IMR-90 (cell line): ENCODE measurements around the gene EAF1. TPM values are rescaled to one million over a fixed set of nuclear protein-coding genes. Genes with fewer than 3 reads are reported as not detected.
A peak's percentile ranks its signal among the peaks of the same experiment; 100 is the strongest.

Experiments used
- ATAC-seq: fragments of 200-7000 bp; cut with Tn5 transposase; 2 replicates; pipeline ENCODE4 v1.9.1; 2020; ENCODE audit warnings: low read depth, mild to moderate bottlenecking, moderate library complexity
- BruUV-seq: library from RNA; stranded (reverse); fragments of 400-500 nt; replicated peaks from 2 replicates; lab custom pipeline; 2021; lab: Mats Ljungman, UMichigan
- CTCF ChIA-PET: fragments of 300-600 bp; formaldehyde crosslinking; extraction: SDS; loops from one replicate; lab custom pipeline; 2021; ENCODE audit warnings: antibody characterized with exemption; lab: Yijun Ruan, JAX
- POLR2A ChIA-PET: fragments of 300-600 bp; sonication (Branson Sonifier 250); formaldehyde crosslinking; loops from one replicate; lab custom pipeline; 2022; ENCODE audit warnings: antibody characterized with exemption; ENCODE audit not compliant: unreplicated experiment; lab: Charles Lee
- DNase-seq: peaks from one replicate; pipeline ENCODE4 v3.0.0; 2013
- H2AFZ ChIP-seq: replicated peaks from 2 replicates; pipeline ENCODE3; 2013; ENCODE audit warnings: low read length, mild to moderate bottlenecking; ENCODE audit not compliant: poor library complexity
- H2AK5ac ChIP-seq: 2 replicates; pipeline ENCODE4 v1.6.1; 2013; ENCODE audit warnings: low read depth, low read length, inconsistent platforms
- H2AK9ac ChIP-seq: replicated peaks from 2 replicates; pipeline ENCODE3; 2013; ENCODE audit warnings: mild to moderate bottlenecking, low read depth, low read length, moderate library complexity; ENCODE audit not compliant: poor library complexity
- H2BK120ac ChIP-seq: 2 replicates; pipeline ENCODE4 v1.6.1; 2013; ENCODE audit warnings: low read depth, low read length, inconsistent platforms
- H2BK15ac ChIP-seq: 3 replicates; pipeline ENCODE4 v1.6.1; 2013; ENCODE audit warnings: low read depth, low read length, inconsistent platforms
- H2BK20ac ChIP-seq: 2 replicates; pipeline ENCODE4 v1.6.1; 2013; ENCODE audit warnings: low read depth, mild to moderate bottlenecking, inconsistent platforms, low read length, moderate library complexity
- H2BK5ac ChIP-seq: 2 replicates; pipeline ENCODE4 v1.6.1; 2013; ENCODE audit warnings: mild to moderate bottlenecking, low read depth, low read length, inconsistent platforms; ENCODE audit not compliant: poor library complexity, severe bottlenecking
- H3K14ac ChIP-seq: replicated peaks from 2 replicates; pipeline ENCODE4 v1.6.1; 2013; ENCODE audit warnings: low read depth, low read length, inconsistent platforms
- H3K18ac ChIP-seq: 2 replicates; pipeline ENCODE4 v1.6.1; 2013; ENCODE audit warnings: low read depth, low read length, control low read depth
- H3K23ac ChIP-seq: 2 replicates; pipeline ENCODE4 v1.6.1; 2013; ENCODE audit warnings: low read depth, low read length, inconsistent platforms
- H3K27ac ChIP-seq: 2 replicates; pipeline ENCODE4 v1.5.1; 2013; ENCODE audit warnings: mild to moderate bottlenecking, control low read depth, low read length; ENCODE audit not compliant: insufficient read depth
- H3K27me3 ChIP-seq: 2 replicates; pipeline ENCODE4 v1.6.1; 2013; ENCODE audit warnings: low read length; ENCODE audit not compliant: control insufficient read depth, insufficient read depth
- H3K36me3 ChIP-seq: 2 replicates; pipeline ENCODE4 v1.6.1; 2013; ENCODE audit warnings: low read length, mixed read lengths; ENCODE audit not compliant: control insufficient read depth, insufficient read depth
- H3K4ac ChIP-seq: 2 replicates; pipeline ENCODE4 v1.6.1; 2013; ENCODE audit warnings: low read depth, low read length, inconsistent platforms
- H3K4me1 ChIP-seq: 2 replicates; pipeline ENCODE4 v1.6.1; 2013; ENCODE audit warnings: low read length, mixed read lengths; ENCODE audit not compliant: control insufficient read depth, insufficient read depth
- H3K4me2 ChIP-seq: 2 replicates; pipeline ENCODE4 v1.6.1; 2013; ENCODE audit warnings: low read depth, mild to moderate bottlenecking, control low read depth, low read length, moderate library complexity
- H3K4me3 ChIP-seq: 2 replicates; pipeline ENCODE4 v1.5.1; 2013; ENCODE audit warnings: low read depth, mild to moderate bottlenecking, control low read depth, low read length, moderate library complexity; ENCODE audit not compliant: insufficient read depth
- H3K56ac ChIP-seq: 2 replicates; pipeline ENCODE4 v1.6.1; 2013; ENCODE audit warnings: low read length, inconsistent platforms; ENCODE audit not compliant: insufficient read depth; ENCODE audit errors: extremely low read depth
- H3K79me1 ChIP-seq, 2 experiments: 2 replicates each; pipeline ENCODE4 v1.6.1; 2013; ENCODE audit warnings: low read length in 2 of 2, inconsistent platforms in 1 of 2, low read depth in 1 of 2
- H3K9ac ChIP-seq: 2 replicates; pipeline ENCODE4 v1.6.1; 2013; ENCODE audit warnings: low read depth, low read length, control low read depth
- H3K9me1 ChIP-seq: 2 replicates; pipeline ENCODE4 v1.6.1; 2013; ENCODE audit warnings: low read length, inconsistent platforms; ENCODE audit not compliant: insufficient read depth
- H3K9me3 ChIP-seq: 2 replicates; pipeline ENCODE4 v1.6.1; 2013; ENCODE audit warnings: low read length; ENCODE audit not compliant: control insufficient read depth, insufficient read depth
- H4K20me1 ChIP-seq: 2 replicates; pipeline ENCODE4 v1.6.1; 2013; ENCODE audit warnings: low read length, inconsistent platforms; ENCODE audit not compliant: insufficient read depth
- H4K5ac ChIP-seq: 2 replicates; pipeline ENCODE4 v1.6.1; 2013; ENCODE audit warnings: mild to moderate bottlenecking, low read depth, low read length, control low read depth
- H4K8ac ChIP-seq, 2 experiments: 2 replicates each; pipeline ENCODE4 v1.6.1; 2013; ENCODE audit warnings: low read depth in 2 of 2, low read length in 2 of 2, control low read depth in 1 of 2, inconsistent platforms in 1 of 2
- H4K91ac ChIP-seq: 2 replicates; pipeline ENCODE4 v1.6.1; 2013; ENCODE audit warnings: low read depth, low read length, inconsistent platforms; ENCODE audit not compliant: insufficient read depth
- BHLHE40 ChIP-seq: fragments of 150-350 bp; IDR thresholded peaks from 2 replicates; pipeline ENCODE4 v1.6.1; 2016; ENCODE audit warnings: mild to moderate bottlenecking, low read depth, low read length
- CHD1 ChIP-seq: IDR thresholded peaks from 2 replicates; pipeline ENCODE4 v1.6.1; 2012; ENCODE audit warnings: low read depth, low read length, improper control_type of control experiment
- ELK1 ChIP-seq: fragments of 150-350 bp; IDR thresholded peaks from 2 replicates; pipeline ENCODE4 v1.6.1; 2016; ENCODE audit warnings: low read depth, mild to moderate bottlenecking, low read length, moderate library complexity, borderline replicate concordance
- FOS ChIP-seq: fragments of 150-350 bp; IDR thresholded peaks from 2 replicates; pipeline ENCODE4 v1.6.1; 2016; ENCODE audit warnings: low read depth, low read length
- MAFK ChIP-seq: IDR thresholded peaks from 2 replicates; pipeline ENCODE4 v1.6.1; 2012; ENCODE audit warnings: low read depth, low read length, improper control_type of control experiment
- MAZ ChIP-seq: IDR thresholded peaks from 2 replicates; pipeline ENCODE4 v1.6.1; 2012; ENCODE audit warnings: low read depth, mild to moderate bottlenecking, low read length, improper control_type of control experiment, moderate library complexity, borderline replicate concordance
- MXI1 ChIP-seq: IDR thresholded peaks from 2 replicates; pipeline ENCODE4 v1.6.1; 2012; ENCODE audit warnings: low read depth, mild to moderate bottlenecking, low read length, moderate library complexity, borderline replicate concordance
- NFE2L2 ChIP-seq: fragments of 150-350 bp; IDR thresholded peaks from 2 replicates; pipeline ENCODE4 v1.6.1; 2016; ENCODE audit warnings: low read depth, mild to moderate bottlenecking, low read length
- POLR2A ChIP-seq: IDR thresholded peaks from 2 replicates; pipeline ENCODE4 v1.6.1; 2012; ENCODE audit warnings: mild to moderate bottlenecking, low read depth, low read length
- RCOR1 ChIP-seq: IDR thresholded peaks from 2 replicates; pipeline ENCODE4 v1.6.1; 2012; ENCODE audit warnings: mild to moderate bottlenecking, low read length, improper control_type of control experiment; ENCODE audit not compliant: insufficient replicate concordance
- SMC3 ChIP-seq: fragments of 150-350 bp; IDR thresholded peaks from 2 replicates; pipeline ENCODE4 v1.6.1; 2016; ENCODE audit warnings: low read depth, mild to moderate bottlenecking, antibody characterized with exemption, low read length, moderate library complexity
- WGBS, 2 experiments: methylation state at CpG; one replicate each; pipeline versions ENCODE4 v1.1.5 to v1.1.7; 2013; ENCODE audit warnings: missing lambda C conversion rate in 2 of 2; ENCODE audit not compliant: insufficient read length in 1 of 2; ENCODE audit errors: extremely low coverage in 2 of 2; 5-methylcytosine and 5-hydroxymethylcytosine counted together
- dilution Hi-C: fragments of 300-500 bp; cut with HindIII; formaldehyde crosslinking; loops from one replicate; pipeline ENCODE4 v1.14.3; 2018; ENCODE audit warnings: low sequenced_read_pairs; ENCODE audit not compliant: unreplicated experiment
- in situ Hi-C: fragments of 300-500 bp; cut with MboI; formaldehyde crosslinking; loops from 3 replicates; pipeline ENCODE4 v1.14.3; 2019; ENCODE audit warnings: low sequenced_read_pairs, inconsistent platforms, mixed read lengths
- intact Hi-C: fragments of 100-400 bp; cut with micrococcal nuclease; formaldehyde crosslinking; loops from 2 replicates; pipeline ENCODE4 v1.10.0; 2022
- polyA plus RNA-seq, 3 experiments: library from polyadenylated mRNA; depleted of rRNA; stranded (reverse); fragments of >200 nt; gene quantifications; 2 replicates each; pipeline ENCODE4 v1.2.3, GENCODE V29; 2012; ENCODE audit warnings: low replicate concordance in 1 of 3
- total RNA-seq: library from RNA; depleted of rRNA; stranded (reverse); fragments of >200 nt; gene quantifications from 2 replicates; pipeline ENCODE4 v1.2.3, GENCODE V29; 2012
- TF ChIP-seq, protein P1 (sequence below): conservative IDR thresholded peaks from 2 replicates; pipeline ENCODE4 v1.5.1; 2012; ENCODE audit warnings: mild to moderate bottlenecking, low read depth, low read length, improper control_type of control experiment
- TF ChIP-seq, protein P2 (sequence below): fragments of 150-350 bp; IDR thresholded peaks from 2 replicates; pipeline ENCODE4 v1.6.1; 2017; ENCODE audit warnings: mild to moderate bottlenecking, antibody characterized with exemption, low read length, low read depth

The EAF1 gene
- total and polyA plus RNA-seq, 2 of the 4 experiments (the other 2 are of a cell fraction), result 7.0 to 21.3 TPM

DNA sequence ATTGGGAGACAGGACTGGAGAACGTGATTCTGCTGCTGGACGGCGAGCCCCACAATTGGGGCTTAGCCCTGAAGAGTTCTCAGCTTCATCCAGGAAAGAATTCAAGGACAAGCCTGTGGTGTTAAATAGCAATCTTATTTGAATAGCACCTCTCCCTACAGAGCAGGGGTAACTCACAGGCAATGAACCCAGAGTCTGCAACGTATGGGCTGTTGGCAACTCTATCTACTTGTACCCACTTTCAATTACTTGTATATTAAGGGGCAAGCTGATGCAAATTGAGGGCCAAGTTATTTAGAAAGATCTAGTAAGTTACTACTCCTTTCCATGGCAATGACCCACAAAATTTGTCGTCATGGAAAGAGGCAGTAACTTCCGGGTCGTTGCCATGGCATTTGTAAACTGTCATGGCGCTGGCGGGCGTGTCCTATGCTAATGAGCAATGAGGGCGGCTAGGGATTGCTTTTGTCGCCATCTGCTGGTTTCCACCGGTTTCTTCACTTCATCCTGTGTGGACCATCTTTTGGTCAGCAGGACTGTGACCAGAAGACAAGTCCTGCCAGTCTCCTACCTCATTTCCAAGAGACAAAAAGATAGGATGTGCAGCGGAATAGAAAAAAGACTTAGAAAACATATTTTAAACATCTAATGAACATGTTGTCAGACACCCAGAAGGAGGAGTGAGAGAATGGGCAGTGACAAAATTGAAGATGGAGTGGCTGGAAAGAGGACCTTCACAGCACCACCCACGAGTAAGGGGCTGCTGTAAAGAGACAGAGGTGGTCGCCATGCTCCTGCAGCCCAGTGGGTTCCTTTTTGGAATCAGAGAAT lies 49.2 kb upstream of the EAF1 start:
- Histone ChIP-seq H3K27ac (no peak overlapping the region), H3K56ac (no peak overlapping the region), H3K4ac (peak overlapping the region; percentile 12; the same call in 1 of the 2 replicates), H2BK120ac (no peak overlapping the region), H3K23ac (no peak overlapping the region), H4K8ac (peak overlapping the region; percentile 84 to 99), H4K20me1 (no peaks in the 10 kb centered on the region), H2AFZ (peak overlapping the region; percentile 91), H4K5ac (peak overlapping the region; percentile 77), H3K9me1 (no peaks in the 10 kb centered on the region), H3K9me3 (no peaks in the 10 kb centered on the region), H2AK5ac (no peak overlapping the region), H2BK5ac (no peak overlapping the region), H2BK20ac (no peak overlapping the region), H3K4me3 (no peak overlapping the region), H3K4me1 (no peaks in the 10 kb centered on the region), H3K18ac (no peak overlapping the region), H3K9ac (no peak overlapping the region), H3K14ac (peak overlapping the region; percentile 62), H2BK15ac (no peak overlapping the region), H3K27me3 (no peaks in the 10 kb centered on the region), H2AK9ac (no peak overlapping the region), H4K91ac (0 out of 2 replicates have a peak overlapping the region, but pooled peaks have one; percentile 18), H3K4me2 (peak overlapping the region; percentile 44; the same call in 1 of the 2 replicates), H3K36me3 (no peaks in the 10 kb centered on the region), H3K79me1 (no peaks in the 10 kb centered on the region)
- ChIA-PET POLR2A (no interaction called here), CTCF (interaction anchor here (1.0 to 1.9 kb wide), 2 partner anchors 110 to 113 kb away, joined by 3 to 11 read pairs; no protein-coding TSS in a partner anchor)
- dilution Hi-C loops, result no loop called here
- DNase-seq (peak; percentile 93), ATAC-seq (peak; percentile 100)
- WGBS, 2 experiments, result no CpG with 5 or more reads among the region's 16 CpGs
- in situ Hi-C loops, result loop anchor here (25.0 kb wide), 1 partner anchor 266 kb away; no protein-coding TSS in a partner anchor
- BruUV-seq, result no TSS peak
- intact Hi-C loops, result loop anchor here (1.0 to 2.0 kb wide), 2 partner anchors 45 to 110 kb away; partner anchors contain the start of gene SH3BP5
- no peak for TF ChIP-seq NFE2L2
- TF ChIP-seq CHD1, result no peak
- no peak for TF ChIP-seq BHLHE40
- TF ChIP-seq RCOR1, result no peak
- no peak for TF ChIP-seq ELK1
- peak; percentile 98 for TF ChIP-seq SMC3
- TF ChIP-seq MXI1, result peak; percentile 88; the same call in 1 of the 2 replicates
- peak; percentile 21; the same call in 1 of the 2 replicates for TF ChIP-seq MAZ
- no peak for TF ChIP-seq MAFK
- no peak for TF ChIP-seq FOS
- TF ChIP-seq, protein P1, sequence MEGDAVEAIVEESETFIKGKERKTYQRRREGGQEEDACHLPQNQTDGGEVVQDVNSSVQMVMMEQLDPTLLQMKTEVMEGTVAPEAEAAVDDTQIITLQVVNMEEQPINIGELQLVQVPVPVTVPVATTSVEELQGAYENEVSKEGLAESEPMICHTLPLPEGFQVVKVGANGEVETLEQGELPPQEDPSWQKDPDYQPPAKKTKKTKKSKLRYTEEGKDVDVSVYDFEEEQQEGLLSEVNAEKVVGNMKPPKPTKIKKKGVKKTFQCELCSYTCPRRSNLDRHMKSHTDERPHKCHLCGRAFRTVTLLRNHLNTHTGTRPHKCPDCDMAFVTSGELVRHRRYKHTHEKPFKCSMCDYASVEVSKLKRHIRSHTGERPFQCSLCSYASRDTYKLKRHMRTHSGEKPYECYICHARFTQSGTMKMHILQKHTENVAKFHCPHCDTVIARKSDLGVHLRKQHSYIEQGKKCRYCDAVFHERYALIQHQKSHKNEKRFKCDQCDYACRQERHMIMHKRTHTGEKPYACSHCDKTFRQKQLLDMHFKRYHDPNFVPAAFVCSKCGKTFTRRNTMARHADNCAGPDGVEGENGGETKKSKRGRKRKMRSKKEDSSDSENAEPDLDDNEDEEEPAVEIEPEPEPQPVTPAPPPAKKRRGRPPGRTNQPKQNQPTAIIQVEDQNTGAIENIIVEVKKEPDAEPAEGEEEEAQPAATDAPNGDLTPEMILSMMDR, result peak; percentile 95
- TF ChIP-seq, protein P2, sequence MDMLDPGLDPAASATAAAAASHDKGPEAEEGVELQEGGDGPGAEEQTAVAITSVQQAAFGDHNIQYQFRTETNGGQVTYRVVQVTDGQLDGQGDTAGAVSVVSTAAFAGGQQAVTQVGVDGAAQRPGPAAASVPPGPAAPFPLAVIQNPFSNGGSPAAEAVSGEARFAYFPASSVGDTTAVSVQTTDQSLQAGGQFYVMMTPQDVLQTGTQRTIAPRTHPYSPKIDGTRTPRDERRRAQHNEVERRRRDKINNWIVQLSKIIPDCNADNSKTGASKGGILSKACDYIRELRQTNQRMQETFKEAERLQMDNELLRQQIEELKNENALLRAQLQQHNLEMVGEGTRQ, result peak; percentile 12; the same call in 1 of the 2 replicates
- 0 out of 2 replicates have a peak, but pooled peaks have one; percentile 30 for TF ChIP-seq POLR2A
